GM19239 (cell line): ENCODE data around the gene DVL1.

Experiments
- DNase-seq: peaks from one replicate; pipeline ENCODE4 v3.0.0; 2011; ENCODE audit warnings: low spot score; ENCODE audit not compliant: insufficient read length
- FAIRE-seq: peaks from 2 replicates; lab custom pipeline; 2011; peaks lifted over from hg19 to GRCh38; lab: Jason Lieb, UNC

DVL1 gene

GRCh38 chr1:1304331-1305299 is 44.6 kb downstream of the DVL1 start:
- FAIRE-seq (no peak), DNase-seq (no peak)

GRCh38 chr1:1303736-1304135 is 45.5 kb downstream of the DVL1 start:
- DNase-seq (no peak), FAIRE-seq (no peak)

GRCh38 chr1:1302951-1303509 is 46.2 kb downstream of the DVL1 start:
- DNase-seq = no peak
- no peak for FAIRE-seq

GRCh38 chr1:1302006-1302430 is 47.2 kb downstream of the DVL1 start:
- FAIRE-seq (no peak), DNase-seq (no peak)

- no peak for DNase-seq
- no peak for FAIRE-seq
These were observed 48.9 kb downstream of the DVL1 start for GRCh38 chr1:1300352-1300739.

- DNase-seq = no peak
- peak; percentile 23 for FAIRE-seq
These were observed 49.4 kb downstream of the DVL1 start for GRCh38 chr1:1299686-1300351.

- FAIRE-seq = no peak
- DNase-seq = no peak
These were observed 50.1 kb downstream of the DVL1 start for GRCh38 chr1:1298861-1299685.

- FAIRE-seq (no peak), DNase-seq (no peak)
These were observed 51.3 kb downstream of the DVL1 start for GRCh38 chr1:1297802-1298424.

- FAIRE-seq = no peak
- DNase-seq = no peak
These were observed 52.9 kb downstream of the DVL1 start for GRCh38 chr1:1296070-1297061.

GRCh38 chr1:1295154-1295923 is 53.9 kb downstream of the DVL1 start:
- no peak for DNase-seq
- FAIRE-seq = no peak

GRCh38 chr1:1294250-1294890 is 54.8 kb downstream of the DVL1 start:
- no peak for DNase-seq
- FAIRE-seq = no peak

GRCh38 chr1:1293263-1294249 is 55.7 kb downstream of the DVL1 start:
- FAIRE-seq = no peak
- no peak for DNase-seq

- DNase-seq (no peak), FAIRE-seq (no peak)
These were observed 56.4 kb downstream of the DVL1 start for GRCh38 chr1:1292851-1293250.

GRCh38 chr1:1292442-1292779 is 56.8 kb downstream of the DVL1 start:
- DNase-seq (no peak), FAIRE-seq (no peak)

- DNase-seq (peak; percentile 98), FAIRE-seq (peak; percentile 78)
These were observed 57.4 kb downstream of the DVL1 start for GRCh38 chr1:1291548-1292441.
